ENCODE results near the gene LRRC23.

LRRC23 gene

GRCh38 chr12:6955108-6956020 lies 50.7 kb downstream of the LRRC23 start:
- in situ Hi-C loops (cut with HindIII; ENCODE audit: low sequenced_read_pairs), result no loop called here

- in situ Hi-C loops (cut with HindIII; ENCODE audit: low sequenced_read_pairs), result no loop called here
Observed at GRCh38 chr12:6956021-6956727, 51.6 kb downstream of the LRRC23 start.

- in situ Hi-C loops (cut with HindIII; ENCODE audit: low sequenced_read_pairs), result no loop called here
Observed at GRCh38 chr12:6957151-6957701, 52.6 kb downstream of the LRRC23 start.

GRCh38 chr12:6957741-6958608 lies 53.4 kb downstream of the LRRC23 start:
- in situ Hi-C loops (cut with HindIII; ENCODE audit: low sequenced_read_pairs), result no loop called here

GRCh38 chr12:6958609-6959057 lies 54.0 kb downstream of the LRRC23 start:
- in situ Hi-C loops (cut with HindIII; ENCODE audit: low sequenced_read_pairs), result no loop called here

- in situ Hi-C loops (cut with HindIII; ENCODE audit: low sequenced_read_pairs), result no loop called here
Observed at GRCh38 chr12:6959058-6959804, 54.6 kb downstream of the LRRC23 start.

- in situ Hi-C loops (cut with HindIII; ENCODE audit: low sequenced_read_pairs), result no loop called here
Observed at GRCh38 chr12:6959805-6960592, 55.4 kb downstream of the LRRC23 start.

GRCh38 chr12:6960593-6961277 lies 56.1 kb downstream of the LRRC23 start:
- in situ Hi-C loops (cut with HindIII; ENCODE audit: low sequenced_read_pairs), result no loop called here

GRCh38 chr12:6961278-6961694 lies 56.7 kb downstream of the LRRC23 start:
- in situ Hi-C loops (cut with HindIII; ENCODE audit: low sequenced_read_pairs), result no loop called here

- in situ Hi-C loops (cut with HindIII; ENCODE audit: low sequenced_read_pairs), result no loop called here
Observed at GRCh38 chr12:6961695-6962284, 57.2 kb downstream of the LRRC23 start.

- in situ Hi-C loops (cut with HindIII; ENCODE audit: low sequenced_read_pairs), result no loop called here
Observed at GRCh38 chr12:6962285-6963015, 57.8 kb downstream of the LRRC23 start.

GRCh38 chr12:6963016-6963731 lies 58.6 kb downstream of the LRRC23 start:
- in situ Hi-C loops (cut with HindIII; ENCODE audit: low sequenced_read_pairs), result no loop called here

Measured in endothelial cell of hepatic sinusoid (primary cell).